ENCODE data around the gene LRRC42.
A peak's percentile ranks its signal among the peaks of the same experiment; 100 is the strongest.
"Not testable (repeated sequence)": the region's sequence is repeated elsewhere in the genome, so short reads cannot be mapped to it uniquely, and the experiment has no call there.

Gene LRRC42

DNA sequence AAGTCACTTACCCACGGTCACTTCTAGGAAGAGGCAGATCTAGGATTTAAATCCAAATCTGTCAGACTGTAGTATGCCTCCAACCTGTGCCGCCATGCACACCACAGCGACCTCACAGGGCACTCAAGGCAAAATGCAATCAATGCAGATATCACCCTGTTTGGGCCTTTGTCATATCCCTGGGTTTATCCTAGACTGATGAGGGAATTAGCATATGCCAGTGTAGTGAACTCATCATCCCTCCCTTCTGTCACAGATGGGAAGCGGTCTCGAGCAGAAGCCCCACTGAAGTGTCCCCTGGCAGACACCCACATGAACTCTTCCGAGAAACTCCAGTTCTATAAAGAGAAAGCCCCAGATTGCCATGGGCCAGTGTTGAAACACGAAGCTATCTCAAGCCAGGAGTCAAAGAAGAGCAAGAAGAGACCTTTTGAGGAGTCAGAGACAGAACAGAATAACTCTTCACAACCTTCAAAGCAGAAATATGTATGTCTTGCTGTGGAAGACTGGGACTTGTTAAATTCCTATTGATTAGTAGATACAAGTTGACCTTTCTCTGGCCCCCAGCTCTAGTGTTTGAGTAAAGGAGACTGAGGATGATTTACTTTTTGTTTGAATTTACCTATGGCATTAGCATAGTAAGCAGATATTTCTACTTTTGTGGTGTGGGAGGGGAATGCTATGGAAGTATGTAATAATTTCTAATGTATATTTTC lies 21.4 kb downstream of the LRRC42 start:
- no peak for DNase-seq (ENCODE audit: low spot score)

DNA sequence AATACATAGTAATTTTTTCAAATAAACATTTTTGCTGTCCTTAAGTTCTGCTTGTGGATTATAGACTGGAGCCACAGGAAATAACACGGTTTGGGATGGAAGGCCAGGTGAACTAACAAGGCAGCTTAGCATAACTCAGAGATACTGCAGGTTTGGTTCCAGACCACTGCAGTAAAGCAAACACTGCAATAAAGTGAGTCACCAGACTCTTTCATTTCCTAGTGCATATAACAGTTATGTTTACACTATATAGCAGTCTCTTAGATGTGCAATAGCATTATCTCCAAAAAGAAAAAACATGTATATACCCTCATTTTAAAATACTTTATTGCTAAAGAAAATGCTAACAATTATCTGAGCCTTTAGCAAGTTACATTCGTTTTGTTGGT lies 22.0 kb downstream of the LRRC42 start:
- DNase-seq (ENCODE audit: low spot score) = no peak

DNA sequence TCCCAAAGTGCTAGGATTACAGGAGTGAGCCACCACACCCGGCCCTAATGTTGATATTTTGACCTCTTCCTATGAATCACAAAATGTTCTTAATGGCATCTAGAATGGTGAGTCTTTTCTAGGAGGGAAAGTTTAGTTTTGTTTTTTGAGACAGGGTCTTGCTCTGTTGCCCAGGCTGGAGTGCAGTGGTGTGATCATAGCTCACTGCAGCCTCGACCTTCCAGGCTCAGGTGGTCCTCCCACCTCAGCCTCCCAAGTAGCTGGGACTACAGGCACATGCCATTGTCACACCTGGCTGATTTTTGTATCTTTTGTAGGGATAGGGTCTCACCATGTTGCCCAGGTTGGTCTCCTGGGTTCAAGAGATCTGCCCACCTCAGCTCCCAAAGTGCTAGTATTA lies 23.2 kb downstream of the LRRC42 start:
- not testable (repeated sequence) for DNase-seq (ENCODE audit: low spot score)

DNA sequence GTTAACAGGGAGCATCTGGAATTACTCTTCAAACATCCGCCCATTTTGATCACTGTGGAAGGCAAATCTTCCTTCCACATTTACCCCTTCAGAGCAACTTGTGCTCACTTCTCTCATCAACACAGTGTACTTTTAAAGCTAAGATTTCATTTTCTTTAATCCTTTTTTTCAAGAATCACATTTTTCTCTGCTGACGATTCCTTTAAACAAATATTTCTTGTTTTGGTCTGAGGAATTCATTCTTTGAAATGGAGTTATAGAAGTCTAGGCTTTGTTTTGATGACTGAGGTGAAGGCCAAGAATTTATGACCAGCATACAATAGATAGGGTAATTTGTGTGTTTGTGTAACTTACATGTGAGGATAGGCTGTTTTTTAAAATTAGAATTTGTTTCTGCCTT lies 25.6 kb downstream of the LRRC42 start:
- DNase-seq (ENCODE audit: low spot score) = no peak

DNA sequence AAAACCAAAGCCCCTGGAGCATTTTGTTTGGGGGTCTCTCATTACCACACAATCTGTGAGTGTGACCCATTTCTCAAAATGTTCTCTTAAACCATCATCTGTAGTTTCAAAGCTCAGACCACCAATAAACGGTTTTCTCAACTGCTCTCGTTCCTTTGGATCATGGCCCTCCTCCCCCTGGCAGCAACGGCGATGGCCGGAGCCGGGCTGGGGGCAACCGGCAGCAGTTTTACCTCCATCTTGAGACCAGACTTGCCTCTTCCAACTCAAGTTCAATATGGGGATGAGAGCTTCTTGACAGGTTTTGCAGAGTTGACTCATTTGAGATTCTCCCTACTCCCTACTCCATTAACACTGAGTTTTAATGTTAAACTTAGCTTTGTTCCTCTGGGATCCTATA lies 29.7 kb downstream of the LRRC42 start:
- DNase-seq (ENCODE audit: low spot score) = no peak

DNA sequence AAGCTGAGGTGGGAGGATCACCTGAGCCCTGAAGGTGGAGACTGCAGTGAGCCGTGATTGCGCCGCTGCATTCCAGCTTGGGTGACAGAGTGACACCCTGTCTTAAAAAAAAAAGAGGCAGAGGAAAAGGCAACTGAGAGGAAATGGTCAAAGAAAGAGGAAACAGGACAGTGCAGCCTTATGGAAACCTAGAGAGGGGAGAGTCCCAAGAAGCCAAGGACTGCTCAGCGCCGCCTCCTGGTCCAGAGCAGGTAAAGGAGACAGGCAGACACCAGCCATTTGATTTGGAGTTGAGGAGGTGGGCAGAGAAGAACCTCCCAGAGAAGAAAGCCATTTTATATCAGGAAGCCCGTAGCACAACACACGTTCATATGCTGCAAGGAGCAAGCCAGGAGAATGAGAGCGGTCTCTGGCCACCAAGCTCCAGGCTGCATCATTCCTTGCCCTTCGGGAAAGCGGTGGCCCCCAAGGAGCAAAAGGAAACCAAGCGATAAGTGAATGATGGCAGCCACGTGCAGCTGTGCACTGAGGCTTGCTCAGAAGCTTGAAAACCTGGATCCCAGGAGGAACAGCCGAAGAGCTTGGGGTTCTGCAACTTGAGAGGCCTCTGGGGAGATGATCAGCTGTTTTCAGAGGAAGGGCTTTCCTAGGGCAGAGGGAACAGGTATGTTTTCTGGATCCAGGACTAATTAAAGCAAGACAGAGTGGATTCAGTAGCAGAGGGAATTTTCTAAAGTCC lies 33.7 kb downstream of the LRRC42 start:
- DNase-seq (ENCODE audit: low spot score) = no peak

DNA sequence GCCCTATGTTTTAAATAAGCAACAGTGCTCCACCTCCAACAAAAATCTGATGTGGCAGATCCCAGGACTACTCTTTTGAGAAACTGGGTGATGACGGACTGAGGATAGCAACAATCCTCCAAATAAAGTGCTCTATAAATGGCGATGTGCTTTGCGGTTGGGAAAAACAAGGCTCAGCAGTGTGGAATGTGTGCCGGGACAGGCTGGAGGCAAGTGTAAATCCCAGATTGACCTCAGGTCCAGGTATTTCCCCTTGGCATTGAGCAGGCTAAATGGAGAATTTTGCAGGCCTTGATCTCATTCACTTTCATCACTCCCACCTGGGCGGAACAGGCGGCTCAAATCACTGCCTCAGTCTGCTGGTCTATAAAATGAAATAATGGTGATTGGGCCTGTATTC lies 35.1 kb downstream of the LRRC42 start:
- DNase-seq (ENCODE audit: low spot score) = no peak

DNA sequence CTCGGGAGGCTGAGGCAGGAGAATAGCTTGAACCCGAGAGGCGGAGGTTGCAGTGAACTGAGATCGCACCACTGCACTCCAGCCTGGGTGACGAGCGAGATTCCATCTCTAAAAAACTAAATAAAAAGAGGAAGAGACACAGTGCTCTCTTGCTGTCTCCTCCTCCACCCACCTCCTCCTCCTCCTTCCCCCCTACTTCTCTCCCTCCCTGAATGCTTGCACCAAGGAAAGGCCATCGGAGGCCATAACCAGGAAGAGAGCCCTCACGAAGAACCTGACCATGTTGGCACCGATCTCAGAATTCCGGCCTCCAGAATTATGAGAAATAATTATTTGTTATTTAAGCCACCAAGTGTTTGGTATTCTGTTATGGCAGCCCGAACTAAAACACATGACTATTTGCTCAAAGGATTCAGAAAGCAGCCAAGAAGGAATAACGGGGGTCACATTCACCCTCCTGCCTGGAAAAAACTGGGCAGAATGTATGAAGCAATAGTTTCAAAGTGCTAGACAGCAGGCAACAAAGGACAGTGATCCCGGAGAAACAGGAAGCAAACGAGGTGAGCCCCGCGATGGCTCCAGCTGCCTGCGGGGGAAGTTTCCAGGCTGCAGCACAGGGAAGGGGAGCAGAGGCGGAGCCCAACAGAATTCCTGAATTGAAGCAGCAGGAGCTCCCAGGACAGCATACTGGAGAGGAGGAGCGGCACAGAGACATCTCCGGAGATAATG lies 36.0 kb downstream of the LRRC42 start:
- DNase-seq (ENCODE audit: low spot score) = peak; percentile 61

DNA sequence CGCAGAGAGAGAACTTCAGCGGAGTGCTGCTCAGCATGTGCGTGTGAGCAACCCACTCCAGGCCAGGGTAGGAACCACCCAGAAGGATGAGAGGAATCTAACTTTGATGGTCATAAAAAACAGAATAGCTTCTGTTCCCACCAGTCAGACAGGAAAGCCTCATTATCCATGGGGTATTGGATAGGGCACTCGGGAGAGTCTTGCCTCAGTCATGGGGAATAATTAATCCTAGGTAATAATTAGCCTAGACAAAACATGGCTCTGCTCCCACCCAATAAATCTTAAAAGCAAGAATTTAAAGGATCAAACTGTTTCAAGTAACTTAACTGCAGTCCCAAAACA lies 36.6 kb downstream of the LRRC42 start:
- no peak for DNase-seq (ENCODE audit: low spot score)

DNA sequence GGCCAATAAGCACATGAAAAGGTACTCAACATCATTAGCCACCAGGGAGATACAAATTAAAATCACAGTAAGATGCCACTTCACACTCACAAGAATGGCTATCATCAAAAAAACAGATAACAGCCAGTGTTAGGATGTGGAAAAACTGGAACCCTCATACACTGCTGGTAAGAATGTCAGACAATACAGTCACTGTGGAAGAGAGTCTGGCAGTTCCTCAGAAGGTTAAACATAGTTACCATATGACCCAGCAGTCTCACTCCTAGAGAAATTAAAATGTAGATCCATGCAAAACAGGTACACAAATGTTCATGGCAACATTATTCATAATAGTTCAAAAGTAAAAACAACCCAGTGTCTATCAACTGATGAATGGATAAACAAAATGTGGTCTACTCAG lies 38.6 kb downstream of the LRRC42 start:
- no peak for DNase-seq (ENCODE audit: low spot score)

DNA sequence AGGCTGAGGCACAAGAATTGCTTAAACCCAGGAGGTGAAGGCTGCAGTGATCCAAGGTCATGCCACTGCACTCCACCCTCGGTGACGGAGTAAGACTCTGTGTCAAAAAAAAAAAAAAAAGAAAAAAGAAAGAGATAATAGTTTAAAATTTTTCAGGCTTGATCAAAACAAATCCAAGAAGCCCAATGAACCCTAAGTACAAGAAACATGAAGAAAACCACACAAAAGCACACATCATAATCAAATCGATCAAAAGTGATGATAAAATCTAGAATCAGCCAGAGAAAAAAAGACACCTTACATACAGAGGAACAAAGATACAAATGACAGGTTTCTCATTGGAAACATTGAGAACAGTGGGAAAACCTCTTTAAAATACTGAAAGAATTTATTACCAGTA lies 40.3 kb downstream of the LRRC42 start:
- DNase-seq (ENCODE audit: low spot score) = no peak

DNA sequence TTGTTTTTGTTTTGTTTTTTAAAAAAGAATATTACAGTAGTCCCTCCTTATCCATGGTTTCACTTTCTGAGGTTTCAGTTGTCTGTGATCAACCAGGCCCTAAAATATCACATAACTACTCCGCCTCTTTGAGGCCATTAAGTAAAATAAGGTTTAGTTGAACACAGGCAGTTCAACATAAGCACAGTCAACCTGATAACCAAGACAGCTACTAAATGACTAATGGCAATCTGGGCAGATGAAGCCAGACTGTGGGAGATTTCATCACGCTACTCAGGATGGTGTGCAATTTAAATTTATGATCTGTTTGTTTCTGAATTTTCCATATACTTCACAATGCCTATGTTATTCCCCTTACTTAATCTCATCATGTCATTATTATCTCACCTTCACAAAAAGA lies 41.7 kb downstream of the LRRC42 start:
- no peak for DNase-seq (ENCODE audit: low spot score)

DNA sequence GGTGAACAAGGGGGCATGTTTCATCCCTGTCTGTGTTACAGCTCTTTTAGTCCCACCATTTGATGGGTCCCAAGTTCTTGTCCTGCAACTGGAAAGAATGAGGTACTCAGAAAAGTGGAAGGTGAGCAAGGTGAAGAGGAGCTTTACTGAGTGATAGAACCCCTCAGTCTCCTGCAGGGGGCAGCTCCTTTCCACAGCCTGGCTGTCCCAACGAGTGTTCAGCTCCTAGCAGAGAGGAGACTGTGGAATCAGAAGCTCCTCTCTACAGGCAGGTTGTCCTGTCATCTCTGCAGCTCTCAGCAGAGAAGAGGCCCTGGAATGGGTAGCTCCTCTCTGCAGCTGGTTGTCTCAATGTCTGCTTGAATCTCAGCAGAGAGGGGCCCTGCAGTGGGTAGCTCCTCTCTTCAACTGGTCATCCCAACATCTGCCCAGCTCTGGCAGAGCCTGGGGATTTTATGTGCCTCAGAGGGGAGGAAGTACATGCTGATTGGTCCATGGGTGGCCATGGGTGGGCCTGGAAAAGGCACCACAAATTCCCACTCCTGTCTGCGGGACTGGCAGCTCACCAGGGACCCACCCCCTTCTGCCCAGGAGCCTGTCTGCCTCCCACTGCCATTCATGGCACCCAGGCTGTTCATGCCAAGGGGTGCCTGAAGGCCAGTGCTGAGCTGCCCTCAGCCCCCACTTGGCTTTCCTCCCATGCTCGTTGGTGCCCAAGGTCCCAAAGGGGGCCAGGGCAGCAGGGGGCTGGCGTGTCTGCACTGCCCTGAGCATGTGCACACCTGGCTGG lies 46.1 kb downstream of the LRRC42 start:
- DNase-seq (ENCODE audit: low spot score) = no peak

DNA sequence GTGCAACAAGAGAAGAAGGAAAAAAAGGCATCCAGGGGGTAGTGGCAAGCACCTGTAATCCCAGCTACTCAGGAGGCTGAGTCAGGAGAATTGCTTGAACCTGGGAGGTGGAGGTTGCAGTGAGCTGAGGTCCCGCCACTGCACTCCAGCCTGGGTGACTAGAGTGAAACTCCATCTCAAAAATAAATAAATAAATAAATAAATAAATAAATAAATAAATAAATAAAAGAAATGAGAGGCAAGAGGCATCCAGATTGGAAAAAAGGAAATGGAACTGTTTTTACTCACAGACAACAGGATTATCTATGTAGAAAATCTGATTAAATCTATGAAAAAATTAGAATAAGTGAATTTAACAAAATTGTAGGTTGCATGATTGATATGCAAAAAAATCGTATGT lies 48.4 kb downstream of the LRRC42 start:
- not testable (repeated sequence) for DNase-seq (ENCODE audit: low spot score)

DNA sequence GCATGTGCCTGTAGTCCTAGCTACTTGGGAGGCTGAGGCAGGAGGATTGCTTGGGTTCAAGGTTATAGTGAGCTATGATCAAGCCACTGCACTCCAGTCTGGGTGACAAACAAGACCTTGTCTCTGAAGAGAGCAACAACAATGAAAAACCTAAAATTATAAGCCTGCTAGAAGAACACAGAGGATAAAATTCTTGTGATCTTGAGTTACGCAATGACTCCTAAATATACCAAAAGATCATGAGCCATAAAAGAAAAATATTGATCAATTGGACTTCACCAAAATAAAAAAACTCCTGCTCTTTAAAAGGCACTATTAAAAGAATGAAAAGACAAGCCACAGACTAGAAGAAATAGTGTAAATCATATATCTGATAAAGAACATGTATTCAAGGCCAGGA lies 49.5 kb downstream of the LRRC42 start:
- no peak for DNase-seq (ENCODE audit: low spot score)

DNA sequence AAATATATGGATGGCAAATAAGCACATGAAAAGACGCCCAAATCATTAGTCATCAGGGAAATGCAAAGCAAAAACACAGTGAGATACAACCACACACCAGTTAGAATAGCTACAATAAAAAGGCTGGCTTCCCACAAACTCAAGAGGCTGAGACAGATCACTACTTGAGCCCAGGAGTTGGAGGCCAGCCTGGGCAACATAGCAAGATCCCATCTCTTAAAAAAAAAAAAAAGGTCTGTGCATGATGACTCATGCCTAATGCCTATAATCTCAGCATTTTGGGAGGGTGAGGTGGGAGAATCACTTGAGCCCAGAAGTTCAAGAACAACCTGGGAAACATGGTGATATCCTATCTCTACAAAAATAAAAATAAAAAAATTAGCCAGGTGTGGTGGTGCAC lies 52.1 kb downstream of the LRRC42 start:
- DNase-seq (ENCODE audit: low spot score) = no peak

DNA sequence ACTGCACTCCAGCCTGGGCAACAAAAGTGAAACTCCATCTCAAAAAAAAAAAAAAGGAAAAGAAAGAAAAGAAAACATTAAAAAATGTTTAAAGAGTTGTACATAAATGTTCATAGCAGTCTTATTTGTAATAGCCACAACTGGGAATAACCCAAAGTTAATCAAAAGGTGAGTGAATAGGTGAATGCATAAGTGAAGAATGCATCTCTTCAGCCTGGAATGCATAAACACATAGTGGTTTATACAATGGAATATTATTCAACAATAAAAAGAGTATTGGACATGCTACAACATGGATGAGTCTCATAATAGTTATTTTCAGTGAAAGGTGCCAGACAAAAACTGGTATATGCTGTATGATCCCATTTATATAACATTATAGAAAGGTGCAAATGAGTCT lies 53.8 kb downstream of the LRRC42 start:
- no peak for DNase-seq (ENCODE audit: low spot score)

DNA sequence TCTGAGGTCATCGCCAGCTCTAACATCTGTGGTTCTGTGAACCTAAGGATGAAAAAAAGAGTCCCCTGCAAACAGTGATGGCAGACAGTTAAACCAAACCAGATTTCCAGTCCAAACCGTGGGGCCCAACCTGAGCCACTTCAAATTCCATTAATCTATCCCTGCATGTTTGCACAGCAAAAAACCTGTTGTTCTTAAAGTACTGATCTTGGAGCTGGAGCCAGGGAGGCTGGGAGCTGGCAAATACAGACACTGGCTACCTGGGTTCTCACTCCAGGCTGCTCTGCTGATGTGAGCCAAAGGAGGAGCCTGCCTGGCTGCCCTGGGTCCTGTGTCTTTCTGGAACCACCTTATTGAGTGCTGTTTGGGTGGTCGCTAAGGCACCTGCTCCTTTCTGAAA lies 55.4 kb downstream of the LRRC42 start:
- DNase-seq (ENCODE audit: low spot score) = no peak

DNA sequence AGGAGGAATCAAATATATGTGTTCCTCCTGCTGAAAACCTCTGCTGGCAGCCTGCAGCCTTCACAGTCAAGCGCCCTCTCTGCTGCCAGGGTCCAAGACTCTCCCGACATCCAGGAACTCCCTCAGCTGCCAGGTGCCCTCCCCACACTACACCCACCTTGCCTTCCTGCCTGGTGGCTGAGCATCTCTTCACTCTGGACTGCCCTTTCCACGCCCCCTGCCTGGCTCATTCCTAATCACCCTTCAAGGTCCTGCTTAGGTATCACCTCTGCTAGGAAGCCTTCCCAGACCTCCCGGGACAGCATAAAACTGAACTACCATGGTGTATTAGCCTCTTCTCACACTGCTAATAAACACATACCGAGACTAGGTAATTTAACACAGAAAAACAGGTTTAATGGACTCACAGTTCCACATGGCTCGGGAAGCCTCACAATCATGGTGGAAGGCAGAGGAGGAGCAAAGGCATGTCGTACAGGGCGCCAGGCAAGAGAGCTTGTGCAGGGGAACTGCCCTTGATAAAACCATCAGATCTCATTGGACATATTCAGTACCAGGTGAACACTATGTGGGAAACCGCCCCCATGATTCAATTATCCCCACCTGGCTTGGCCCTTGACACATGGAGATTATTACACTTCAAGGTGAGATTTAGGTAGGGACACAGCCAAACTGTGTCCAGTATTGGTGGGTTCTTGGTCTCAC lies 56.5 kb downstream of the LRRC42 start:
- DNase-seq (ENCODE audit: low spot score) = no peak

DNA sequence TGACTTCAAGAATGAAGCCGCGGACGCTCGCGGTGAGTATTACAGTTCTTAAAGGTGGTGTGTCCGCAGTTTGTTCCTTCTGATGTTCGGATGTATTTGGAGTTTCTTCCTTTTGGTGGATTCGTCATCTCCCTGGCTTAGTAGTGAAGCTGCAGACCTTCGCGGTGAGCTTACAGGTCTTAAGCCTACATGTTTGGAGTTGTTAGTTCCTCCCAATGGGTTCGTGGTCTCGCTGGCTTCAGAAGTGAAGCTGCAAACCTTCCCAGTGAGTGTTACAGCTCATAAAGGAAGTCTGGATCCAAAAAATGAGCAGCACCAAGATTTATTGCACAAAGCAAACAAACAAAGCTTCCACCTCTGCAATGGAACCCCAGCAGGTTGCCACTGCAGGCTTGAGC lies 57.1 kb downstream of the LRRC42 start:
- DNase-seq (ENCODE audit: low spot score) = no peak

DNA sequence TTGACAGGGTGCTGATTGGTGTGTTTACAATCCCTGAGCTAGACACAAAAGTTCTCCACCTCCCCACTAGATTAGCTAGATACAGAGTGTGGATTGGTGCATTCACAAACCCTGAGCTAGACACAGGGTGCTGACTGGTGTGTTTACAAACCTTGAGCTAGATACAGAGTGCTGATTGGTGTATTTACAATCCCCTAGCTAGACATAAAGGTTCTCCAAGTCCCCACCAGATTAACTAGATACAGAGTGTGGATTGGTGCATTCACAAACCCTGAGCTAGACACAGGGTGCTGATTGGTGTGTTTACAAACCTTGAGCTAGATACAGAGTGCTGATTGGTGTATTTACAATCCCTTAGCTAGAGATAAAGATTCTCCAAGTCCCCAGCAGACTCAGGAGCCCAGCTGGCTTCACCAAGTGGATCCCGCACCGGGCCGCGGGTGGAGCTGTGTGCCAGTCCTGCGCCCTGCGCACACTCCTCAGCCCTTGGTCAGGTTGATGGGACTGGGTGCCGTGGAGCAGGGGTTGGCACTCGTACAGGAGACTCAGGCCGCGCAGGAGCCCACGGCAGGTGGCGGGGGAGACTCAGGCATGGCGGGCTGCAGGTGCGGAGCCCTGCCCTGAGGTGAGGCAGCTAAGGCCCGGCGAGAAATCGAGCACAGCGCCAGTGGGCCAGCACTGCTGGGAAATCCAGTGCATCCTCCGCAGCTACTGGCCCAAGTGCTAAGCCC lies 57.8 kb downstream of the LRRC42 start:
- DNase-seq (ENCODE audit: low spot score) = not testable (repeated sequence)

Measured in ecto neural progenitor cell (in vitro differentiated cells).